Upper lobe of right lung (tissue), 1 donor: ENCODE measurements around the gene MYL4. TPM values are rescaled to one million over a fixed set of nuclear protein-coding genes. Genes with fewer than 3 reads are reported as not detected.

Source experiments
- ATAC-seq: fragments of 200-7000 bp; cut with Tn5 transposase; one replicate; pipeline ENCODE4 v1.9.1; 2020; ENCODE audit warnings: mild to moderate bottlenecking, moderate library complexity
- DNase-seq: peaks from one replicate; pipeline ENCODE4 v3.0.0-alpha.2; 2020
- H3K27ac ChIP-seq: fragments of 200-600 bp; one replicate; pipeline ENCODE4 v1.8.0; 2022
- H3K27me3 ChIP-seq: fragments of 200-600 bp; one replicate; pipeline ENCODE4 v1.8.0; 2022; ENCODE audit warnings: mild to moderate bottlenecking
- H3K36me3 ChIP-seq: fragments of 200-600 bp; one replicate; pipeline ENCODE4 v1.8.0; 2022
- H3K4me1 ChIP-seq: fragments of 200-600 bp; one replicate; pipeline ENCODE4 v1.8.0; 2022
- H3K4me3 ChIP-seq: fragments of 200-600 bp; one replicate; pipeline ENCODE4 v1.8.0; 2022; ENCODE audit warnings: mild to moderate bottlenecking
- H3K9me3 ChIP-seq: fragments of 200-600 bp; one replicate; pipeline ENCODE4 v1.8.0; 2022
- CTCF ChIP-seq: fragments of 200-600 bp; IDR thresholded peaks from one replicate; pipeline ENCODE4 v1.8.0; 2022; ENCODE audit warnings: antibody characterized with exemption
- intact Hi-C: fragments of 100-400 bp; cut with DNase I; formaldehyde crosslinking; loops from one replicate; pipeline ENCODE4 v1.11.0; 2022
- total RNA-seq: library from RNA; stranded (reverse); fragmentation: NEBNext Ultra II Directional; extraction: Animal tissue kit (Norgen Biotek cat#: 25700); gene quantifications from one replicate; pipeline ENCODE4 v1.2.1, GENCODE V29; 2021
- donor health status: DM: no; HTN: yes; CAD: no; lungs with severe emphysema.

Gene MYL4
- total RNA-seq, 1 donor from 2014 or later, result 2.2 TPM

GRCh38 chr17:47272491-47272890 is 63.3 kb downstream of the MYL4 start:
- TF ChIP-seq CTCF, result no peak
- Histone ChIP-seq H3K27ac (no peak overlapping the region), H3K9me3 (no peaks in the 10 kb centered on the region), H3K36me3 (no peaks in the 10 kb centered on the region), H3K27me3 (no peaks in the 10 kb centered on the region), H3K4me1 (peaks cover 23% of the 10 kb centered on the region), H3K4me3 (no peak overlapping the region)
- ATAC-seq (no peak), DNase-seq (no peak)
- intact Hi-C loops, result no loop called here

GRCh38 chr17:47273245-47273644 is 64.1 kb downstream of the MYL4 start:
- Histone ChIP-seq H3K4me3 (no peak overlapping the region), H3K9me3 (no peaks in the 10 kb centered on the region), H3K27me3 (no peaks in the 10 kb centered on the region), H3K36me3 (no peaks in the 10 kb centered on the region), H3K4me1 (peaks cover 31% of the 10 kb centered on the region), H3K27ac (no peak overlapping the region)
- ATAC-seq (no peak), DNase-seq (no peak)
- TF ChIP-seq CTCF, result no peak
- intact Hi-C loops, result no loop called here

Other genes starting within 250 kb of the MYL4 start
- gene RPRML, start 230.1 kb upstream of the MYL4 start, total RNA-seq, result 0.38 TPM
- gene CDC27, start 20.1 kb upstream of the MYL4 start, total RNA-seq, result 72.1 TPM
- gene ITGB3, start 44.5 kb downstream of the MYL4 start, total RNA-seq, result 6.6 TPM
- 11.8 TPM for gene EFCAB13, start 114.6 kb downstream of the MYL4 start, total RNA-seq